ENCODE measurements around the gene SPHKAP. TPM values are rescaled to one million over a fixed set of nuclear protein-coding genes. Genes with fewer than 3 reads are reported as not detected.

Gene SPHKAP
- total RNA-seq, 1 donor from 2014 or later = 0.51 TPM

GRCh38 chr2:228023619-228024018 is 157.9 kb downstream of the SPHKAP start:
- no peaks in the 10 kb centered on the region for H3K9me3 Mint-ChIP-seq
- TF ChIP-seq CTCF (conservative IDR thresholded peaks at IDR 0.05) = no peak
- no peaks in the 10 kb centered on the region for H3K36me3 Mint-ChIP-seq
- no peak overlapping the region for H3K27ac Mint-ChIP-seq
- no peaks in the 10 kb centered on the region for H3K4me1 Mint-ChIP-seq (ENCODE audit: unreplicated experiment)
- no peak for DNase-seq (ENCODE audit: extremely low spot score, unreplicated experiment)
- no peaks in the 10 kb centered on the region for H3K27me3 Mint-ChIP-seq
- H3K4me3 Mint-ChIP-seq = no peak overlapping the region

GRCh38 chr2:228018311-228018710 is 163.2 kb downstream of the SPHKAP start:
- no peak overlapping the region for H3K27ac Mint-ChIP-seq
- no peaks in the 10 kb centered on the region for H3K9me3 Mint-ChIP-seq
- DNase-seq (ENCODE audit: extremely low spot score, unreplicated experiment) = no peak
- no peak overlapping the region for H3K4me3 Mint-ChIP-seq
- no peaks in the 10 kb centered on the region for H3K36me3 Mint-ChIP-seq
- no peak for TF ChIP-seq CTCF (conservative IDR thresholded peaks at IDR 0.05)
- H3K4me1 Mint-ChIP-seq (ENCODE audit: unreplicated experiment) = no peaks in the 10 kb centered on the region
- H3K27me3 Mint-ChIP-seq = no peaks in the 10 kb centered on the region

GRCh38 chr2:228017784-228018183 is 163.7 kb downstream of the SPHKAP start:
- Mint-ChIP-seq H3K27me3 (no peaks in the 10 kb centered on the region), H3K27ac (no peak overlapping the region), H3K4me1 (ENCODE audit: unreplicated experiment) (no peaks in the 10 kb centered on the region), H3K9me3 (no peaks in the 10 kb centered on the region), H3K4me3 (no peak overlapping the region), H3K36me3 (no peaks in the 10 kb centered on the region)
- no peak for TF ChIP-seq CTCF (conservative IDR thresholded peaks at IDR 0.05)
- DNase-seq (ENCODE audit: extremely low spot score, unreplicated experiment) = no peak

DNA sequence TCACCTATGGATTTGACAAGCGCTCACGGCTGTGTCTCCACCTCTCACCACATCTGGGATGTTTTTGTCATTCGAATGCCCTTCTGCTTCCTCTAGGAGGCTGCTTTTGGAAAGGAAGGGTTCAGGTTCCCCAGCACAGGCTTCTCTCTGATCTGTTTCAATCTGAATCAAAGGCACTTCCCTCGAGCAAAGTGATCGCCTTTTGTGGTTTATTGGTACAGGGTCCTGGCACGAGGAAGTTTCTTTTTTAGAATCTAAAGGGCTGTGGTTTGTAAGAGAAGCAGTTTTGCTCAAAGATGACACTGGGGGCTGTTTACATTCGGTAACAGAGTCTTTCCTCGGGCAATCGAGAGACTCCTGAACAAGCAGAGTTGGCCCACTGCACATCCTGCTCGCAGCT is 165.1 kb downstream of the SPHKAP start:
- H3K4me1 Mint-ChIP-seq (ENCODE audit: unreplicated experiment) = no peaks in the 10 kb centered on the region
- H3K9me3 Mint-ChIP-seq = no peaks in the 10 kb centered on the region
- TF ChIP-seq CTCF (conservative IDR thresholded peaks at IDR 0.05) = no peak
- H3K4me3 Mint-ChIP-seq = no peak overlapping the region
- no peak for DNase-seq (ENCODE audit: extremely low spot score, unreplicated experiment)
- H3K27ac Mint-ChIP-seq = no peak overlapping the region
- no peaks in the 10 kb centered on the region for H3K27me3 Mint-ChIP-seq
- no peaks in the 10 kb centered on the region for H3K36me3 Mint-ChIP-seq

GRCh38 chr2:228015741-228016140 is 165.7 kb downstream of the SPHKAP start:
- Mint-ChIP-seq H3K9me3 (no peaks in the 10 kb centered on the region), H3K27me3 (no peaks in the 10 kb centered on the region), H3K36me3 (no peaks in the 10 kb centered on the region), H3K4me3 (no peak overlapping the region), H3K27ac (no peak overlapping the region), H3K4me1 (ENCODE audit: unreplicated experiment) (no peaks in the 10 kb centered on the region)
- TF ChIP-seq CTCF (conservative IDR thresholded peaks at IDR 0.05) = no peak
- DNase-seq (ENCODE audit: extremely low spot score, unreplicated experiment) = no peak

- TF ChIP-seq CTCF (conservative IDR thresholded peaks at IDR 0.05) = no peak
- no peak for DNase-seq (ENCODE audit: extremely low spot score, unreplicated experiment)
- Mint-ChIP-seq H3K4me1 (ENCODE audit: unreplicated experiment) (no peaks in the 10 kb centered on the region), H3K27ac (no peak overlapping the region), H3K9me3 (no peaks in the 10 kb centered on the region), H3K27me3 (peaks cover 3% of the 10 kb centered on the region), H3K36me3 (no peaks in the 10 kb centered on the region), H3K4me3 (no peak overlapping the region)
Observed at GRCh38 chr2:227996366-227996765, 185.1 kb downstream of the SPHKAP start.

All from type B pancreatic cell (in vitro differentiated cells).